HG02981 (cell line): ENCODE data around the gene NPAS1.
"Not testable (repeated sequence)": the region's sequence is repeated elsewhere in the genome, so short reads cannot be mapped to it uniquely, and the experiment has no call there.

ENCODE experiments used
- ATAC-seq: cut with Tn5 transposase; IDR thresholded peaks from one replicate; pipeline ENCODE4 v1.9.1; 2021; ENCODE audit warnings: mild to moderate bottlenecking, moderate library complexity; ENCODE audit not compliant: unreplicated experiment

Gene NPAS1

DNA sequence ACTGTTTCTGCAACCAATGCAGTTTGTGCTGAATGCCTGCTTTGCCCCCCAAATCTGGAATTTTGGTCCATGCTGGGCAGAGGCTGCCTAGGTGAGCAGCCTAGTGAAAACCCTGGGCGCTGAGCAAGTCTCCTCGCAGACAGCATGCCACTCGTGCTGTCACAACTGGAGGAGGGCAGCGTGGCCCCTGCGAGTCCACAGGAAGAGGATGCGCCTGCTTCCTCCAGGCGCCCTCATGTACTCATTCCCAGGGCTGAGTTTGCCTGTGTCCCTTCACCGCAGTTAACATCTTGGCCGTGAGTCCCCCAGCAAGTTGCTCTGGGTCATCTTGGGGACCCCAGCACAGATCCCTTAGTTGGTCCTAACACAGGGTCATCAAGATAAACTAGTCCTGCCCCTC lies 55.0 kb downstream of the NPAS1 start:
- no peak for ATAC-seq

- no peak for ATAC-seq
Measured at GRCh38 chr19:47075179-47075810, 55.7 kb downstream of the NPAS1 start.

DNA sequence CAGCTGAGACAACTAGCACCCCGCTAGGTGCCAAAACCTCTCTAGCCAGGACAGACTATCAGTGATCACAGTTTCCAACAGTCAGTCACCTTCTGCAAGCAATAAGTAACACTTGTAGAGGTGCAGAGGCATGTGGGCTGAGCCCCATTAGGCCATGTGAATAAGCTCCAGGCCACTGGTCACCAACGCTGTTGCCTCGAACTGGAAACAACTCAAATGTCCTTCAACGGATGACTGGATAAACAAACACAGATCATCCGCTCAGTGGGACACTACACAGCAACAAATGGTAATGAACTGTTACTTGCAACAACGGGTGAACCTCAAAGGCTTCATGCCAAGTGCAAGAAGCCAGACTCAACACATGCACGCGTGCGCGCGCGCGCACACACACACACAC lies 56.3 kb downstream of the NPAS1 start:
- ATAC-seq = no peak

- not testable (repeated sequence) for ATAC-seq
Measured at GRCh38 chr19:47078351-47078750, 58.7 kb downstream of the NPAS1 start.

DNA sequence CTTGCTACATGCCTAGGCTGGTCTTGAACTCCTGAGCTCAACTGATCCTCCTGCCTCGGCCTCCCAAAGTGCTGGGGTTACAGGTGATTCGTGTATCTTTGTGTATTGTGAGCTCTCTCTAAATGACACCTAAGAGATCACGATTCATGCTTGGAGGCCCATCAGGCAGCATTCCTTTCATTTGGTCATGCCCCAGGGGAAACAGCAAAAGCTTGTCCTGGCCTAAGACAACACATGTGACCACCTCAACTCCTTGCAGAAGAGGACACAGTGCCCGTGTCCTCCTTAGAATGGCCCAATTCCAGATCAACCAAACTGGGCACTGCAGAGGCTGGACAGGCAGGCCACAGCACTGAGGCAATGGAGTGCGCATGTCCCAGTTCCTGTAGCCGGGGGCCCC lies 61.5 kb downstream of the NPAS1 start:
- no peak for ATAC-seq

GRCh38 chr19:47082493-47082892 lies 62.9 kb downstream of the NPAS1 start:
- ATAC-seq = no peak

GRCh38 chr19:47084879-47085439 lies 65.3 kb downstream of the NPAS1 start:
- ATAC-seq = no peak

DNA sequence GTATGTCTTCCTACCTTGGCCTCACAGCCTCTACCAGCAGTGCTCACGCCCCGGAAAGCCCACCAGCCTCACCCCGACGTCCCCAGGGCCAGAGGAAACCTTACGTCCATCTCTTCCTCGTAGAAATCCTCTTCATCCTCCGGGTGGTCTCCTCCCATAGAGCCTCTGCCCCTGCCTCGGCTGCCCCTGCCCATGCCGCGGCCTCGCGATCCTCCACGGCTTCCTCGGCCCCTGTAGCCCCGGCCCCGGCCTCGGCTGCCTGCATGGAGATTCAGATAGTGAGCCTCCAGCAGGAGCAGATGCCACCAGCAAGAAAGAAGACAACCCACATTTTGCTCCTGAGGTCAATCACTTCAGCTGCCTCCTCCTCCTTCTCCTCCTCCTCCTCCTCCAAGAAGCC lies 66.6 kb downstream of the NPAS1 start:
- ATAC-seq = no peak

DNA sequence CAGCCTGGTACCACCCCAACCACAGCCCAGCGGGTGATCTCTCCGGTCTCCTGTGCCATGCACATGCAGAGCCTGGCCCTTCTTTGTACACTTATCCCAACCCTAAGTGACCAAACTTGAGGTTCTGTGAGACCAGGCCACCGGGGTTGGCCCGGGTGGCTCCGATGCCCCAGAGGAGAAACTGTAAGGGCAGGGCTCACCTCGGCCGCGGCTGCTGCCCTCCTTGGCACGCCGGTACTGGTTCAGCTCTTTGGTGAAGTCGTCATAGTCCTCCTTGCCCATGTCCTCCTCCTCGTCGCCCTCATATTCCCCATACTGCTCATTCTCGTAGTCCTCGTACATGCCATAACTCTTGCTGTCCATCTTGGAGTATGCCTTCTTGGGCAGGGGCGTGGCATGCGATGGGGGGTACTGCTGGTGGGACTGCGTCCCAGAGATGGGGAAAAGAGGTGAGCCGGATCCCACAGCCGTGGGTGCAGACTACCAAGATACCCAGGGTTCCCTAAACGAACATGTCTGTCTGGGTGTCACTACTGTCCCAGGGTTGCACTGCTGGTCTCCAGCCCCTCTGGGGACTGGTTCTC lies 70.2 kb downstream of the NPAS1 start:
- ATAC-seq = no peak

GRCh38 chr19:47093254-47093653 lies 73.6 kb downstream of the NPAS1 start:
- no peak for ATAC-seq

DNA sequence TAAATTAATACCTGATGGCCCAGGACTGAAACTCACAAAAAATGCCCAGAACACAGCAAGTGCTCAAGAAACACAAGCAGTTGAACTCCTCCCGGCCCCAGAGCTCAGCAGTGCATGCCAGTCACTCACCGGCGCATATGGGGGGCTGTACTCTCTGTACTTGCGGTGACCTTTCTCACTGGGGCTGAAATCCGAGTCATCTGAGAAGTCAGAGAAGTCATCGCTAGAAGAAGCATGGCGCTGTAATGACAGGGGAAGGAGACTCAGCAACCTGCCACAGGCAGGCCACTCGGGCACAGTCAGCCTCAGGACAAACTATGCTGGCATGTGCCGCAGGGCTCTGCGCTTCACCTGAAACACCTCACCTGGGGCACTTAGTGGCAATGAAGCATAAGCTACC lies 74.2 kb downstream of the NPAS1 start:
- no peak for ATAC-seq

DNA sequence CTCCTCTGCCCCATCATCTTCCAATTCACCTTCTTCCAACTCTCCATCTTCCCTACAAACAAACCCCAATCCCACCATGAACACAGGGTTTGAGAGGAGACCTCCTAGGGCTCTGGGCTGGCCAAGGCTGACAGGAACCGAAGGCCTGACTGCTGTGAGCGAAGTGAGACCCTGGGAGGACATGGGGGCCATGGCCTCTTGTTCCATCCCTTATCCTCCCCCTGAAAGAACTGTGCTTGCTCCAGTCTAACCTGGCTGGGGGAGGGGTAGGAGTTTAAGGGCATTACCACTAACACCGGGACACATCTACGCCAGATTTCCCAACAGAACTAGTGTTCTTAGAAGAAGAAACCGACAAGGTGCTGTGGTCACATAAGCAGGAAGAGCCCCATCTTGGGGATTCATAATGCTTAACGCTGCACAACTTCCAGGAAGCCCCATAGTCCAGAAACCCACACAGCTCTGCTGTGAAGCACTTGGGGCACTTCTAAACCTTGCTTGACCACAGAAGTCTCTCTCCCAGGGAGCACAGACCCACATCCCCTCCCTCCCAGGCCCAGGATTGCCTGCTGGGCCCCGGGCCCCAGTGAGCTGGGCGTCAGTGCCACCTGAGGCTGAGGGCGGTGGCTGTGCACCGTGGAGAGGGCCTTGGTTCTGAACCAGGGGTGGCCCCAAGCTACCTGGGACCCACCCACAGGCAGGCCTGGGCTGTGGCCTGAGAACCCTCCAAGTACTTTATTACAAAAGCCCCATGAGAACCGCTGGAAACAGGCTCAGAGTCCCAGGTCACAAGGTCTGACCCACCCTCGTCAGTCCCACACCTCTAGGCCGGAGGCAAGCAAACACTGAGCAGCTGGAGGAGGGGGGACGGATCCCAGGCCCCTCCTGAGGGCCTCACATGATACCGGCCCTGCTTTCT lies 75.2 kb downstream of the NPAS1 start:
- no peak for ATAC-seq
